GM04504 (cell line): ENCODE results near the gene PSMC5.
A peak's percentile ranks its signal among the peaks of the same experiment; 100 is the strongest.
"Not testable (repeated sequence)": the region's sequence is repeated elsewhere in the genome, so short reads cannot be mapped to it uniquely, and the experiment has no call there.

Source experiments
- DNase-seq: peaks from one replicate; pipeline ENCODE4 v3.0.0-alpha.2; 2012; ENCODE audit warnings: low read depth

The PSMC5 gene

DNA sequence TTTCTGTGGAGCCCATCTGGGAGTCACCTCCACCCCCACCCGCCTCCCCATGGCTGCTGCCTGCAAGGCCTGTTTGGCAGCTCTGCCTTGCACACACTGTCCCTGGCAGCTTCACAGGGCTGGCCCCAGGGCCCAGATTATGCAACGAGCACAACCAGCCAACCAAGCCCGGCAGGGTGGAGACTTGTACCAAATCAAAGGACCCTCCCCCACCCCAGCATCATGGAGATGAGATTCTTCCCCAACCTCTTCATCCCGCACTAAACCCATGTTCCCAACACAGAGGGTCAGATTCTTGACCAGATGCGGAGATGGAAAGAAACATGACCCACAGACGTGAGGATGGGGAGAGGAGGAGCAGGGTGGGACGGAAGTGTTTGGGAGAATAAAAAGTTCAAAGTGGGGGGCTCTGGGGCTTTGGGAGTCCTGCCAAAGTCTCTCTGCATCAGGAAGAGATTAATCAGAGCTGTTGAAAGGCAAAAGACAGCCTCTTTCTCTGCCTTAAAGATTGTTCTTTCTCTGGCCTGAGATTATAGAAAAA, 11.5 kb downstream of the PSMC5 start:
- peak; percentile 52 for DNase-seq

GRCh38 chr17:63840591-63841349, 13.5 kb downstream of the PSMC5 start:
- peak; percentile 38 for DNase-seq

- DNase-seq, result no peak
Observed at GRCh38 chr17:63841350-63842172, 14.3 kb downstream of the PSMC5 start.

- no peak for DNase-seq
Observed at GRCh38 chr17:63842173-63842539, 14.9 kb downstream of the PSMC5 start.

- peak; percentile 98 for DNase-seq
Observed at GRCh38 chr17:63842540-63843386, 15.5 kb downstream of the PSMC5 start, which contains the start of gene SMARCD2. Gene SMARCD2, minus strand, starts transcription at chr17:63842685. Its CDS starts 11 bp downstream, at chr17:63842674.

GRCh38 chr17:63843387-63843888, 16.2 kb downstream of the PSMC5 start:
- DNase-seq, result peak; percentile 67

GRCh38 chr17:63843910-63844677, 16.9 kb downstream of the PSMC5 start:
- DNase-seq, result no peak

DNA sequence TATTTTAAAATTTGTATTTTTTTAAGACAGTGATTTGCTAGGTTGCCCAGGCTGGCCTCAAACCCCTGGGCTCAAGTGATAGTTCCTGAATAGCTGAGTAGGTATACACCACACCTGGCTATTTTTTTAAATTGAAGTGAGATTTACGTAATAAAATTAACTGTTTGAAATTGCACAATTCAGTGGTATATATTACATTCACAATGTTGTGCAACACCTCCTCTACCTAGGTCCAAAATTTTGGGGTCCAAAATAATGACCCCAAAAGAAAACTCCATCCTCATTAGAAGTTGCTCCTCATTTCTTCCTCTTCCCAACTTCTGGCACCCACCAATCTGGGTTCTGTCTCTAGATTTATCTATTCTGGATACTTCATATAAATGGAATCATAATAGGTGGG, 18.3 kb downstream of the PSMC5 start:
- DNase-seq, result no peak

DNA sequence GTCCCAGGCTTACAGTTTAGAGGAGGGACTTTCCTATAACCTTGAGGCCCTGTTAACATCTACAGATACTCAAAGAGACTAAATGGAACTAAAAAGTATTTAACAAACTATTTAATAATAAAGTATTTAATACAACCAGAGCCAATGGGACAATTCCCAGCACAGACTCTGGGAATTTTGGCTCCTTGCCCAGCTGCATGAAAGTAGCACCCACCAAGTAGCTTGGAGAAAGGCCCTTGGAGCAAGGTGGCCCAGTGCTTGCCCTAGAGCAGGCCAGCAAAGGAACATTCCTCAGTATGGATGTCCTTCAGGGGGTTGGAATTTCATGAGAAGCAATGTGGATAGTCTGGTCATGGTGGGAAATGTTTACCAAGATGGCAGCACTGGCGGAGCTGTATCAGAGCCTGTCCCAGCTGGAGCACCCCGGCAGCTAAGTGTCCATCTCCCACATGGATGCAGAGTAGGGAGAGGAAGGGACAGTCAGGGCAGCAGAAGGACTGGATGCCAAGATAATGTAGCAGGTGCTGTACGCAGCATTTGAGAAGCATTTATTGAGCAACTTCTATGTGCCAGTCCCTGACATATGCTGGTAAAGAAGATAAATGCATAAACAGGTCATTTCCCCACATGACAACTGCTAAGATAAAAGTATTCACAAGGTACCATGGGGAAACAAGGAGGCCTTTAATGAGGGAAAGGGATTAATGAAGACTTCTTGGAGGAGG, 20.5 kb downstream of the PSMC5 start:
- DNase-seq, result no peak

- peak; percentile 68 for DNase-seq
Observed at GRCh38 chr17:63848834-63849689, 21.8 kb downstream of the PSMC5 start.

DNA sequence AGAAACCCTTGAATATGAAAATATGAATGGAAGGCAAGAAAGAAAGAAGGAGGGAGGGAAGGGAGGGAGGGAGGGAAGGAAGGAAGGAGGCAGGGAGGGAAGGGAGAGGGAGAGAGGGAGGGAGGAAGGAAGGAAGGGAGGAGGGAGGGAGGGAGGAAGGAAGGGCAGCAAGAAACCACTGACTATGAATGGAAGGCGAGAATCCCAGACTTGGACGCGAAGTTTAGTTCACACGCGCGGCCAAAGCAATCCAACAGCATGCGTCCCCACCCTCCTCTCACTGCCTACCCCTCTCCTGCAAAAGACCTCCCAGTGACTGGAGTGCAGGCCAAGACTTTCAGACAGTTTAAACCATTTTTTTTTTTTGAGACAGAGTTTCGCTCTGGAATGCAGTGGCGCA, 23.2 kb downstream of the PSMC5 start:
- DNase-seq, result no peak

DNA sequence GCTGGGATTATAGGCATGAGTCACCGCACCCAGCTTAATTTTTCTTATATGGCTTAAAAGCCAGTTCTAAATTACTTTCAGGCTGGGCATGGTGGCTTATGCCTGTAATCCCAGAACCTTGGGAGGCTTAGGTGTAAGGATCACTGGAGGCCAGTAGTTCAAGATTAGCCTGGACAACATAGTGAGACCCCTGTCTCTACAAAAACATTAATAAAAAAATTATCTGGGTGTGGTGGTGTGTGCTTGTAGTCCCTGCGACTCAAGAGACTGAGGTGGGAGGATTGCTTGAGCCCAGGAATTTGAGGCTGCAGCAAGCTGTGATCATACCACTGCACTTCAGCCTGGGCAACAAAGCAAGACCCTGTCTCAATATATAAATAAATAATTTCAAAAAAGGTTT, 26.0 kb downstream of the PSMC5 start:
- no peak for DNase-seq

- DNase-seq, result no peak
Observed at GRCh38 chr17:63854709-63855108, 27.5 kb downstream of the PSMC5 start.

- DNase-seq, result no peak
Observed at GRCh38 chr17:63855185-63855584, 28.0 kb downstream of the PSMC5 start.

DNA sequence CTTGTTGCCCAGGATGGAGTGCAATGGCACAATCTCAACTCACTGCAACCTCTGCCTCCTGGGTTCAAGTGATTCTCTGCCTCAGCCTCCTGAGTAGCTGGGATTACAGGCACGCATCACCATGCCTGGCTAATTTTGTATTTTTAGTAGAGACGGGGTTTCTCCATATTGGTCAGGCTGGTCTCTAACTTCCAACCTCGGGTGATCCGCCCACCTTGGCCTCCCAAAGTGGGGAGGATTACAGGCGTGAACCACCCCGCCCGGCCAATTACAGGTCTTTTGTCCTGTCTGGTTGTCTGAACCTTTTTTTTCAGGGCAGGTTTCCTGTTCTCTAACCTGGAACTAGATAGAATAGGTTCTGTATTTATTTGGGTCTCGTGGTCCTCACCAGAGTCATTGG, 29.2 kb downstream of the PSMC5 start:
- not testable (repeated sequence) for DNase-seq

DNA sequence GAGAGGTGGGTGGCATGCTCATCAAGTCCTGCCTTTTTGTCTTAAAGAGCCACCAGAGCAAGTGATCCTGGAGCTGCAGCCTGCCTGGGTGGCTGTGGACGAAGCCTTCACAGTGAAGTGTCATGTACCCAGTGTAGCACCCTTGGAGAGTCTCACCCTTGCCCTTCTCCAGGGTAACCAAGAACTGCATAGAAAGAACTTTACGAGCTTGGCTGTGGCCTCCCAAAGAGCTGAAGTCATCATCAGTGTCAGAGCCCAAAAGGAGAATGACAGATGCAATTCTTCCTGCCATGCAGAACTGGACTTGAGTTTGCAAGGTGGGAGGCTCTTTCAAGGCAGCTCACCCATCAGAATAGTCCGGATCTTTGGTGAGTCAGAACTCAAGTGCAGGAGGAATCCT, 32.0 kb downstream of the PSMC5 start:
- DNase-seq, result no peak

DNA sequence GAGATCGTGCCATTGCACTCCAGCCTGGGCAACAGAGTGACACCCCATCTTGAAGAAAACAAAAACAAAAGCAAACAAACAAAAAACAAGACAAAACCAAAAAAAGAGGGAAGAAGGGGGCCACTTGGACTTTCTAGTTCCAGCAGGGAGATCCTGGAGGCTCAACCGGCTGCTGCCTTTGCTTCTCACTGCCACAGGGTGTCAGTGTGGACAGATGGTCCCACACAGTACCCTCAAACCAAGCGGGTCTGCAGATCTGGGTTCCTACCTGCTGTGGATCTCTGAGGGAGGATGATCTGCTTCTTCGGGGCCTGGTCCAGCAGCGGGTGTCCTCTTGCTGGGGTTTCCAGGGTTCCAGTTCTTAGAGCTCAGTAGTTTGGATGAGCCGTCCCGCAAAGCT, 39.4 kb downstream of the PSMC5 start:
- not testable (repeated sequence) for DNase-seq

- DNase-seq, result not testable (repeated sequence)
Observed at GRCh38 chr17:63869491-63870291, 42.5 kb downstream of the PSMC5 start.

DNA sequence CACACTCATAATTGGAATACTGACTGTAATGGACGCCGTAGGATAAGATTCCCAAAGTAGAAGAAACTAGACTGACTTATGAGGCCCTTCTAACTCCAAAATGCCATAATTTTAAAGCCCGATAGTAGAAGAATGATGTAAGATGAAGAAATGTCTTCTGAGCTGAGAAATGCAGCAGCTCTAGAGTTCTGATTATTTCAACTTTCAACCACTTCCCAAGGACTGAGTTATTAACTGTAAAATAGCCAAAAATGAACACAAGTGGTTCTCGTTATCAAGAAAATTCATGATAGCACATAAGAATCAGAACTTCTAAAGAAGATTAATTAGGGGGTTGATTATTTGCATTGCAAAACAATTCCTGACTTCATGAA, 43.0 kb downstream of the PSMC5 start:
- DNase-seq, result not testable (repeated sequence)
